NCI-H510A (cell line): Measurements from ENCODE around the gene TLCD4.
"Not testable (repeated sequence)": the region's sequence is repeated elsewhere in the genome, so short reads cannot be mapped to it uniquely, and the experiment has no call there.

Source experiments
- DNase-seq: peaks from one replicate; lab custom pipeline; 2025; lab: John Stamatoyannopoulos, UW

TLCD4 gene, protein sequence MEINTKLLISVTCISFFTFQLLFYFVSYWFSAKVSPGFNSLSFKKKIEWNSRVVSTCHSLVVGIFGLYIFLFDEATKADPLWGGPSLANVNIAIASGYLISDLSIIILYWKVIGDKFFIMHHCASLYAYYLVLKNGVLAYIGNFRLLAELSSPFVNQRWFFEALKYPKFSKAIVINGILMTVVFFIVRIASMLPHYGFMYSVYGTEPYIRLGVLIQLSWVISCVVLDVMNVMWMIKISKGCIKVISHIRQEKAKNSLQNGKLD

DNA sequence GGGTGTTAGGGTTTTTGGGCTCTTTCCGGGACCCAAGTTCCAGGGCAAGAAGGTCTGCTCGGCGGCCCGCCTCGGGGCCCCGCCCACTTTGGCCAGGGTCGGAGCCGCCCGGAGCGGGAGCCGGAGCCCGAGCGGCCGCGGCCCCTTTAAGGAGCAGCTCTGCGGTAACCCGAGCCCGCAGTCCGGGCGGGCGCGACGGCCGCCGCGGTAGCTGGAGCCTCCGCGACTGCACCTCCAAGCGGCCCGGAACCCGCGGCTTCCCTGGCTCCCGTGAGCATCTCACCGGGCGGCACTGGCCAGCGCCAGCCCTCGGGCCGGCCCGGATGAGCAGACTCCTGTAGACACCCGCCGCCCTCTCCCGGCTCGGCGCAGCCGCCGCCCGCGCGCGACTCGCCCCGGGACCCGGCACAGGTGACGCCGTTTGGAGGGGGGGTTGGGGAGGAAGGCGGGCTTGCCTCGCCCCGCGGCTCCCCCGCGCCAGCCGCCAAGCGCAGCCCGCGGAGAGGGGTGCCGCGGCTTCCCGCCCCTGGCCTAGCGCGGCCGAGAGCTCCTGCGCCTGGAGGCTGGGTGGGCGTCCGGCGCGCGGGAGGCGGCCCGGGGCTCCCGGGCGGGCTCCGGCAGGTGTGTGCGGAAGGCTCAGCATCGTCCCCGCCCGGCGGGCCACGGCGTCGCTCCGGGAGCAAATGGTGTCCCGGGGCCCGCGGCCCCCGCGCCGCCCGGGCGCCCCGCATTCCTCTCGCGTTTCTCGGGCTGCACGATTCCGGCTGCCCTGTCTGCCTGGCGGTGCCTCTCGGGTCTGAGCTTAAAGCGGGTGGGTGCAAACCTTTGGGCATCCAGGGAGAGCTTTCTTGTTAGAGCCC, at the start of gene TLCD4:
TSS of gene TLCD4 (plus strand) at position 149 of the 860 bp plus-strand sequence. CDS start 26,547 bp downstream, outside the sequence.
- peak; percentile 57 for DNase-seq

DNA sequence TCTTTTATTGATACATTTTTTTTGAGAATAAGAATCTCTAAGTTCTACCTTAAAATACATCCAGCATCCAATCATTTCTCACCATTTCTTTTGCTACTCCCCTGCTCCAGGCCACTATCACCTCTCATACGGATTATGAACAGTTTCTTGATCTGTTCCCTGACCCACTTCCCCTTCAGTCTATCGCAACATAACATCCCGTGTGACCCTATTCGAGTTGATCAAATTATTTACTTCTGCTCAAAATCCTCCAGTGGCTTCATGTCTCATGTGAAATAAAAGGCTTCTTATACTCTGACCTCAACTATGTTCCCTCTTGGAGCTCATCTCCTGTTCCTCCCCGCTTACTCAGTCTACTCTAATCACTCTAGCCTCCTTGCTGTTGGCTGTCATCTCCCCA, 49.6 kb upstream of the TLCD4 start:
- no peak for DNase-seq

DNA sequence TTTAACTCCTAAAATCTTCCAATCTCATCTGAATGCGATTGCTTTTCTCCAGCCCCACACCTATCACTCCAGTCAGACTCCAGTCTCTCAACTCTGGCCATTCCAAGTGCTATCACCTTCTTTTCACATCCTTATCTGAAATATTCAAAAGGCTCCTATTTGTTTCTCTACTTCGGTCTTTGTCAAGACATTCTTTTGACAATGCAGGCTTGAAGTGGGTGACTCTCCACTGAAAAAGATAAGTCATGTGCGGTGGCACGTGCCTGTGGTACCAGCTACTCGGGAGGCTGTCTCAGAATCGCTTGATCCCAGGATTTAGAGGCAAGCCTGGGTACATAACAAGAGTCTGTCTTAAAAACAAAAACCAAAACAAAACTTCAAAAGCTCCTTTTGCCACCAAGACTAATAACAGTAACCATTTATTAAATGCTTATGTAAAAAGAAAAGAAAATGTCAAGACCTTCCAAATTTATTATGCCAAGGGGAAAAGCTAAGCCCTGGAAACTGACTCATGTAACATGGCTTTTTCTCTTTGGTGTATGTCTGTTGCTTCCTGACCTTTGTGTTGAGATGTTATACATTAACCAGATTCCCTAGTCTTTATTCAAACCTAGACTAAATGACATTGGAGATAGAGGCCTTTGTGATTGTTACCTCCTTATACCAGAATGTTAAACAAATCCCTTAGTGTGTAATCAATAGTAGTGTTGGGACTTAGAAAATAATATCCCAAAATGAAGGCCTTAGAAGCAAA, 48.0 kb upstream of the TLCD4 start:
- DNase-seq, result no peak

GRCh38 chr1:95069710-95070093, 47.5 kb upstream of the TLCD4 start:
- DNase-seq, result no peak

DNA sequence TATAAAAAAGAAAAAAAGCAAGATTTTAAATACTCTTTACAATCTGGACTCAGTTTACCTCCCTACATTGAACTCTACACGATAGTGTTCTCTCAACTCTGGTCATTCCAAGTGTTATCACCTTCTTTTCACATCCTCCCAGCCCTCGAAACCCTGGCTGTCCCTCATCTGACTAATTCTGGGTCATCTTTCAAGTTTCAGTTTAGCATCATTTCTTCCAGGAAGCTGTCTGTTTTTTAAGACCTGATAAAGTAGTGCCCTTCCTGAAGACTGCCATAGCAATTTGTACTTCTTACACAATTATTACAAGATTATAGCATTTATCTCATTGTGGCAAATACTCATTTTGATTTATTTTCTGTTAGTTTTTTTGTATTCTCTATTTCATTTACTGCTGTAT, 45.6 kb upstream of the TLCD4 start:
- no peak for DNase-seq

- no peak for DNase-seq
Measured at GRCh38 chr1:95072117-95072516, 45.0 kb upstream of the TLCD4 start.

DNA sequence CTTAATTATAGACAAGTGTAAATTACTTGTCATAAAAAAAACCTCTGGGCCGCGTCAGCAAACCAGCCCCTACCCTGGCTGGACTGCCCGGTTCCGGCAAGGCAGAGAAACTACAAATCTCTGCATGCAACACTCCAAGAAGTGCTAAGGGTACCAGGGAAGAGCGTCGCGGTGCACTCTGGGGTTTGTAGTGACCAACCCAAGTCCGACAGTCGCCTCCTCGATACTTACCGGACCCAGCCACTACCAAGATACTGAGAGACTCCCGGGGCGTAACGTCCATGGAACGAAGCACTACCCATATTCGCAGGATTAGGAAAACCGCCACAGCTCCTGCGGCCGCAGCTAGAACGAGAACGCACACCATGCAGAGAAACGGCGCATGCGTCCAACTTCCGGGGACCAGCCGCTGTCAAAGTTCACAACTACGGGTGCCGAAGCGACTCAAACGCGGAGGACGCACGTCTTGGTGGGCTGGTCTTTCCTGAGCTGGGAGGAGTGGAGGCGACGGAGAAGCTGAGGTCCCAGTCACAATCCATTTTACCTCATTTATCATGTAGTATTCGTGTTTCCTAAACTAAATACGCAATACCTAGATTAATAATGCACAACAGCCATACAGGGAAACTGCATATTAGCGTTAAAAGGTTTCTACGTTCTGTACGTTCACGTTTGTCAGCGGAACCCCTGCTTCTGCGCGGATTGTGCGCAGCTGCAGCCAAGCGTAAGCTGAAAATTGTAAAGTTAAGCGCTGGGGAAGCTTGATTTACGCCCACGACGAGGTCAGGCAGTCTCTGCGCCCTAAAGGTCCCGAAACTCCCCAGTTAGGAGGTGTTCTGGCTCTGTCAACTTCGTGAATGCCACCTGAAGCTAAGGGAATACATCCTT, 44.4 kb upstream of the TLCD4 start, which contains the start of gene ALG14:
TSS of gene ALG14 (minus strand) at position 420 of the 888 bp plus-strand sequence. CDS start at position 367, 53 bp downstream.
- peak; percentile 87 for DNase-seq

DNA sequence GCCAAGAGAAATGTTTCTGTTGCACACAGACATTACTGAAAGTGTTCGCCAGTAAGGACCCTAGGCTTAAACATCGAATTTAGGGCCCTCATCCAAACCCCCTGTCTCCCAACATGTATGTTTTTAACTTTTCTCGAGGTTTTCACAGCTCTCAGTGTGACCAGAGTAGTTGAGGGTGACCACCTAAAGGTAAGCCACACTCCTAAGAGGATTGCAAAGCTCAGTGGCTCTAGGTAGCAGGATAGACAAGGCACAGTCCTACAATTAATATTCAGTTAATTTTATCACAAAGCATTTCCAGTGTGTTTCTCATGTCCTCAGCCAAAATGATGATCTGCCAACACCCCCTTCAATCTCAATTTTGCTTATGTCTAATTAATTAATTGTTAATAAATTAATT, 43.7 kb upstream of the TLCD4 start:
- DNase-seq, result no peak

DNA sequence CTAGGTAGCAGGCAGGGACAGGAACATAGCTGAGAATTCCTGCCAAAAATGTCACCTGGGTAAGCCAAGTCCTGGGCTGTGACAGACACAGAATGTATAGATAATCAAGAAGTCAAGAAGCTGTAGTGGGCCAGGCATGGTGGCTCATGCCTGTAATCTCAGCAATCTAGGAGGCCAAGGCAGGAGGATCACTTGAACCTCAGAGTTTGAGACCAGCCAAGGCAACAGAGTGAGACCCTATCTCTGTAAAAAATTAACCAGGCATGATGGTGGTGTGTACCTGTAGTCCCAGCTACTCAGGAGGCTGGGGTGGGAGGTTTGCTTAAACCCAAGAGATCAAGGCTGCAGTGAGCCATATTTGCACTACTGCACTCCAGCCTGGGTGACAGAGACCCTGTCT, 41.1 kb upstream of the TLCD4 start:
- no peak for DNase-seq

GRCh38 chr1:95080446-95080845, 36.7 kb upstream of the TLCD4 start:
- no peak for DNase-seq

GRCh38 chr1:95080879-95081278, 36.3 kb upstream of the TLCD4 start:
- no peak for DNase-seq

DNA sequence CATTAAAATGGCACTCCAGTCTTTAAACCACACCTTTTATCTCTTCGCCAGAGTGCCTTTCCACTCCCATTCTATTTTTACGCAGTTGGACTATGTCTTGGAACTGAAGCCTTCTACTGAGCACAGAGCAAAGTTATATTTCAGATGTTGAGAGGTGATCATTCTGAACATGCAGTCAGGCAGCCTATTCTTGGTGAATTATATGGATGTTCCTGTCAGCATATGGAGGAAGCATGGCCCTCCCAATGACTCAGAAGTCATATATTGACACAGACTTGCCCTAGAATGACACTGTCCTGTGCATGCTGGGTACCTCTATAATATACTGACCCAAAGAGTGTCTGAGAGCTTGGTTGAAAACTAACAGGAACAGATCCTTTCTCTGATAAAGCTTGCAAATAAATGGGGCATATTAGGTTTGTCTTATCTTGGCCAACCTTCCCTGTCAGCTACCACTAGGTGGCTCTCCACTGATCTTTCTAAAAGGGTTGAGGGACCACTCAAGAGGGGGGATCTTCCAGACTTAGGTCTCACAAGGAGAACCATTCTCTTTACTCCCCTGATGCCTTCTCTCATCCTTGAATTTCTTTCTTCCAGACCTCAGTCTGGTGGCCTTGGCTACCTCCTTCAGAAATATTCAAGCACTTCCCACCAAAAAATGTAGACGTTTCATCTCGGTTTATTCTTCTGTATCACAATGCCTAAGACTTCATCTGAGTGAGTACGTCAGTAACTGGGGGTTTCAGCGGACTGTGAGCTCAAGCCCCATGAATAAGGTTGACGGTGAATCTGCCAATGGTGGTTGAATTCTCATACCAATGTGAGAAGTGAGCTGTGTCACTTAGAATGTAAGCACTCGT, 32.6 kb upstream of the TLCD4 start:
- peak; percentile 3 for DNase-seq

GRCh38 chr1:95085376-95085775, 31.8 kb upstream of the TLCD4 start:
- DNase-seq, result no peak

DNA sequence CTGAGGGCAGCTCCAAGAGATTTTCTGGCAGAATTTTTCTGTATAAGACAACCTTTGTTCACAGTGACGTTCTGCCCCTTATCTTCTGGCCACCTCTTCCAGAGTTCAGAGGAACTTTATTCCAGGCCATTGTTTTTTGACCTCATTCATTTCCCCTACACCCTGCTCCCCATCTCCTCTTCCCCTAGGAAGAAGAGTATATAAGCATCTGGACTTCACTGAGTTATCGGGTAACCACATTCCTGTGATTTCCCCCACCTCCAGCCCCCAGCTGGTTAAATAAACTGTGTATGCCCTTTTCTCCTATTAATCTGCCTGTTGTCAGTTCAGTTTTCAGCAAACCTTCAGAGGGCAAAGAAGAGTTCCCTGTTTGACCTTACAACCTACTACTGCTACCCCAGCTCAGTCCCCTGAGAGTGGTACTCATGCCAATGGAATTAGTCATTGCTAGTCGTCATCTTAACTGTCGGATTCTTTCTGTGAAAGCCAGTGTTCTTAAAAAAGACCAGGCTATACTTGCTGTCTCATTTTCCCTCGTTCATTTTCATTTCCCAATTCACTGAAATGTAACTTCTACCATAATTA, 30.1 kb upstream of the TLCD4 start:
- DNase-seq, result no peak

- DNase-seq, result no peak
Measured at GRCh38 chr1:95088303-95088702, 28.9 kb upstream of the TLCD4 start.

- no peak for DNase-seq
Measured at GRCh38 chr1:95089650-95090287, 27.4 kb upstream of the TLCD4 start.

- not testable (repeated sequence) for DNase-seq
Measured at GRCh38 chr1:95091290-95091689, 25.9 kb upstream of the TLCD4 start.

DNA sequence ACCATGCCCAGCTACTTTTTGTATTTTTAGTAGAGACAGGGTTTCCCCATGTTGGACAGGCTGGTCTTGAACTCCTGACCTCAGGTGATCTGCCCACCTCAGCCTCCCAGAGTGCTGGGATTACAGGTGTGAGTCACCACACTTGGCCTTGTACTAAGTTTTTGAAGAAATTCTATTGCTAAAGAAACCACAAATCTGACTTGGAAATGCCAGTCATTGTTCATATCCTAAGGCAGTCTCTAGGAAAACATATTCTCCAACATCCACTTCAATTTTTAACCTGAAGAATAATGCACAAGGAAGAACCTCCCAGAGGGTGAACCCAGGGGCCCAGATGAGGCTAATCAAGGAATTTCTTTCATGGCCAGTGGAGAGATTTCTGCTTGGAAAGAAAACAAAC, 24.3 kb upstream of the TLCD4 start:
- DNase-seq, result not testable (repeated sequence)

- no peak for DNase-seq
Measured at GRCh38 chr1:95093296-95093695, 23.9 kb upstream of the TLCD4 start.

DNA sequence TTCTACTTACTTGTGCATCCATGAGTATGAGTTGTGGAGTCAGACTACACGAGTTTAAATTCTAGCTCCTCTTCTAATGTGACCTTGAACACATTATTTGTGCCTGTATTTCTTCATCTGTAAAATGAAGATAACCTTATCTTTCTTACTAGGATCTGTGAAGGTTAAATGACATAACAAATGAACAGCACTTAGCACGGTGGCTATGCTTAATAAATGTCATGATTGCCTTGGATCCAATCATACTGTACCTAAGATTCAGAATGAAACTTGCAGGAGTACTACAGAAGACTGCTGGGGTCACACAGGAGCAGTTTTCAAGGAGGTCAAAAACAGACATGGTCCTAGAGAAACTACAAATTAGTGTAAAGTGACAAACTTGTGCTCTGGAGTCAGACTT, 22.2 kb upstream of the TLCD4 start:
- no peak for DNase-seq
